Measurements from ENCODE around the gene SREK1. TPM values are rescaled to one million over a fixed set of nuclear protein-coding genes. Genes with fewer than 3 reads are reported as not detected.

The SREK1 gene
- total and polyA plus RNA-seq, 12 donors, result 12.6 to 59.8 (median 26.9) TPM

GRCh38 chr5:66232706-66233445 lies 88.8 kb downstream of the SREK1 start:
- Histone ChIP-seq H3K4me1 (no peaks in the 10 kb centered on the region), H3K4me3 (no peak overlapping the region), H3K9me3 (no peaks in the 10 kb centered on the region), H3K36me3 (no peaks in the 10 kb centered on the region), H3K27ac (no peak overlapping the region), H3K27me3 (peaks cover 0 to 4% (median 0%) of the 10 kb centered on the region in 7 donors)
- 71 to 72% methylated on average over 12 of the region's 12 CpGs for WGBS, 2 donors
- intact Hi-C loops (cut with DNase I), result no loop called here
- no peak for TF ChIP-seq CTCF (IDR thresholded peaks at IDR 0.05)
- no peak for DNase-seq
- ATAC-seq, result no peak

Other genes with a start within 250 kb of the SREK1 start
- gene ERBIN, start 217.7 kb upstream of the SREK1 start, total RNA-seq, result 10 to 100 TPM; 28.7 to 63.3 (median 44.6) TPM
- gene ERBIN, start 217.7 kb upstream of the SREK1 start, polyA plus RNA-seq, result 10 to 100 TPM in 1 of 2 donors, 1 to 10 TPM in 1; 7.4 to 12.5 TPM

Measured in heart right ventricle (tissue), 16 donors.